ENCODE data around the gene IL17RE. TPM values are rescaled to one million over a fixed set of nuclear protein-coding genes. Genes with fewer than 3 reads are reported as not detected.

IL17RE gene
- total RNA-seq, 2 donors from 2014 or later = 1.2 to 1.6 TPM

DNA sequence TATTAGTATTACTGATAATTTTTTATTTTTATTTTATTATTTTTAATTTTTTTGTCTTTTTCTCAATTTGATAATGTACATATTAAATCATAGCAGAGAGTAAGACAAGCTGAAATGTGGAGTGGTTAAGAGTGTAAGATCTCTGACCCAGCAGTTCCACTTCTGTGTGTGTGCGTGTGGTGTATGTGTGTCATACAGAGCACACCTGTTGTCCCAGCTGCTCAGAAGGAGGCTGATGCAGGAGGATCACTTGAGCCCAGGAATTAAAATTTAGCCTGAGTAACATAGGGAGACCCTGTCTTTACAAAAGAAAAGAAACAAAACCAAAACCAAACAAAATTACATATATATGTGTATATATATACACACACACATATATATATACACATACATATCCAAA is 21.2 kb upstream of the IL17RE start:
- H3K27ac ChIP-seq (ENCODE audit: low read depth, low read length) = no peak overlapping the region
- Mint-ChIP-seq H3K4me3 (no peak overlapping the region), H3K27ac (no peak overlapping the region), H3K36me3 (ENCODE audit: low read depth) (no peaks in the 10 kb centered on the region), H3K4me1 (no peaks in the 10 kb centered on the region), H3K9me3 (no peaks in the 10 kb centered on the region), H3K27me3 (ENCODE audit: insufficient read depth) (peaks cover 8% of the 10 kb centered on the region)
- no peak for DNase-seq
- no peak overlapping the region for H3K9ac ChIP-seq (ENCODE audit: extremely low read depth, low read length, poor library complexity, severe bottlenecking)
- H3K9me3 ChIP-seq (ENCODE audit: control insufficient read depth, low read length) = no peaks in the 10 kb centered on the region
- H3K36me3 ChIP-seq (ENCODE audit: control insufficient read depth, insufficient read depth, low read length) = no peaks in the 10 kb centered on the region
- H3K4me1 ChIP-seq (ENCODE audit: control insufficient read depth, insufficient read depth, low read length) = no peaks in the 10 kb centered on the region
- no peak overlapping the region for H3K4me3 ChIP-seq (ENCODE audit: low read length)
- H3K27me3 ChIP-seq (ENCODE audit: control insufficient read depth, insufficient read depth, low read length, poor library complexity, severe bottlenecking) = no peaks in the 10 kb centered on the region
- TF ChIP-seq, protein P1, sequence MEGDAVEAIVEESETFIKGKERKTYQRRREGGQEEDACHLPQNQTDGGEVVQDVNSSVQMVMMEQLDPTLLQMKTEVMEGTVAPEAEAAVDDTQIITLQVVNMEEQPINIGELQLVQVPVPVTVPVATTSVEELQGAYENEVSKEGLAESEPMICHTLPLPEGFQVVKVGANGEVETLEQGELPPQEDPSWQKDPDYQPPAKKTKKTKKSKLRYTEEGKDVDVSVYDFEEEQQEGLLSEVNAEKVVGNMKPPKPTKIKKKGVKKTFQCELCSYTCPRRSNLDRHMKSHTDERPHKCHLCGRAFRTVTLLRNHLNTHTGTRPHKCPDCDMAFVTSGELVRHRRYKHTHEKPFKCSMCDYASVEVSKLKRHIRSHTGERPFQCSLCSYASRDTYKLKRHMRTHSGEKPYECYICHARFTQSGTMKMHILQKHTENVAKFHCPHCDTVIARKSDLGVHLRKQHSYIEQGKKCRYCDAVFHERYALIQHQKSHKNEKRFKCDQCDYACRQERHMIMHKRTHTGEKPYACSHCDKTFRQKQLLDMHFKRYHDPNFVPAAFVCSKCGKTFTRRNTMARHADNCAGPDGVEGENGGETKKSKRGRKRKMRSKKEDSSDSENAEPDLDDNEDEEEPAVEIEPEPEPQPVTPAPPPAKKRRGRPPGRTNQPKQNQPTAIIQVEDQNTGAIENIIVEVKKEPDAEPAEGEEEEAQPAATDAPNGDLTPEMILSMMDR (conservative IDR thresholded peaks at IDR 0.05) = no peak
- 80 to 94% methylated on average over 1 of the region's 1 CpG for WGBS, 2 experiments (ENCODE audit: insufficient coverage in 1 of 2, insufficient read length in 1 of 2)

DNA sequence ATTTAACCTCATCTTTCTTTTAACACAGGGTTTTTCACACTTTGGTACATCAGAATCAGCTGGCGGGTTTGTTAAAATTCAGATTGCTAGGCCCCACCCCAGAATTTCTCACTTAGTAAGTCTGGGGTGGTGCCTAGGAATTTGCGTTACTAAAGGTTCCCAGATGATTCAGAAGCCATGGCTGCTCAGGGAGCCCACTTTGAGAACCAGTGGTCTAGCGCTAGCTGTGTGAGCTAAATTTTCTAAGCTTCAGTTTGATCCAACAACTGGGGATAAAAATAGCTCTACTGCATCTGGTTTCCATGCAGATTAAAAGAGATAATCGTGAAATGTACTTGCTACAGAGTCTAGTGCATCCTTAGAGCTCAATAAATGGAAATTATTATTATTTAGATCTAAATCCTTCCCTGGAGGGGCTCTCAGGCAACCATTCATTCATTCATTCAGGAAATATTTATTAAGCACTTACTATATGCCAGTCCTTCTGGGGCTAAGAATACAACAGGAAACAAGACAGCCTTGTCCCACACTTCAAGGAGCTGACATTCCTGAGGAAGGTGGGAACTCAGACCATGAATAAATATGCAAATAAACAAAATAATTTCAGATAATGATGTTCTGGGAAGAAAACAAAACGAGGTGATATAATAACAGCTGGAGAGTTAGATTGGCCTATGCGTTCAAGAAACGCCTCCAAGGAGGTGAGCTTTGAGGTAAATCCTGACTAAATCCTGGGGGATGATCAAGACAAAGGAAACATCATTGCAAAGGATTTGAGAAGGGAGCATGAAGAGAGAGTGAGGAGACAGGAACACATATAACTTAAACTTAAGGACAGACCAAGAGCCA is 18.7 kb upstream of the IL17RE start:
- Mint-ChIP-seq H3K27ac (no peak overlapping the region), H3K4me1 (no peaks in the 10 kb centered on the region), H3K9me3 (no peaks in the 10 kb centered on the region), H3K36me3 (ENCODE audit: low read depth) (no peaks in the 10 kb centered on the region), H3K27me3 (ENCODE audit: insufficient read depth) (peaks cover 1% of the 10 kb centered on the region), H3K4me3 (no peak overlapping the region)
- no peaks in the 10 kb centered on the region for H3K4me1 ChIP-seq (ENCODE audit: control insufficient read depth, insufficient read depth, low read length)
- DNase-seq = no peak
- no peak overlapping the region for H3K4me3 ChIP-seq (ENCODE audit: low read length)
- H3K27ac ChIP-seq (ENCODE audit: low read depth, low read length) = no peak overlapping the region
- TF ChIP-seq, protein P1 (conservative IDR thresholded peaks at IDR 0.05) = no peak
- H3K27me3 ChIP-seq (ENCODE audit: control insufficient read depth, insufficient read depth, low read length, poor library complexity, severe bottlenecking) = peaks cover 7% of the 10 kb centered on the region
- H3K9me3 ChIP-seq (ENCODE audit: control insufficient read depth, low read length) = no peaks in the 10 kb centered on the region
- WGBS, 2 experiments (ENCODE audit: insufficient coverage in 1 of 2, insufficient read length in 1 of 2) = 86 to 88% methylated on average over 6 to 7 of the region's 7 CpGs
- H3K36me3 ChIP-seq (ENCODE audit: control insufficient read depth, insufficient read depth, low read length) = no peaks in the 10 kb centered on the region
- H3K9ac ChIP-seq (ENCODE audit: extremely low read depth, low read length, poor library complexity, severe bottlenecking) = no peak overlapping the region

DNA sequence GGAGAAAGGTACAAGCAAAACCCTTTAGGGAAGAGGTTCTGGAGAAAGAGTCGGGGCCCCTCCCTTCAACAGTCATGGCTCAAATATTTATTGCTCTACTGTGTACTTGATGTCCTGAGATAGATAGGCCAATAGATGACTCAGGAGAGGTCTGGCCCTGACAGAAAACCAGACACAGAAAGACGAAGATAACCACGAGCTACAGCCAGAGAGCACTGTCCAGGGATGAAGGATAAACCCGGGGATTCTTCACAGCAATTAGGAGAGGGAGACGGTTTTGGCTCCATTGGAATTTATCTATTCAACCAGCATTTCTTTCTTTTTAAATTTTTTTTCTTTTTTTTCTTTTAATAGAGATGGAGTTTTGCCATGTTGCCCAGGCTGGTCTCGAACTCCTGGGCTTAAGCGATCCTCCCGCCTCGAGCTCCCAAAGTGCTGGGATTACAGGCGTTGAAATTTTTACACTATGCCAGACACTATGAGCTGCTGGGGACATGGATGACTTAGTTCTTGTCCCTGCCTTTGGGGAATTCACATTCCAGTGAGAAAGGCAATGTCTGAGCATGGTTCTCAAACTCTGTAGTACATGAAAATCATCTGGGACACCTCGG is 18.0 kb upstream of the IL17RE start:
- Mint-ChIP-seq H3K9me3 (no peaks in the 10 kb centered on the region), H3K27me3 (ENCODE audit: insufficient read depth) (no peaks in the 10 kb centered on the region), H3K4me3 (no peak overlapping the region), H3K4me1 (no peaks in the 10 kb centered on the region), H3K27ac (peak overlapping the region; percentile 41), H3K36me3 (ENCODE audit: low read depth) (no peaks in the 10 kb centered on the region)
- TF ChIP-seq, protein P1 (conservative IDR thresholded peaks at IDR 0.05) = no peak
- no peak overlapping the region for H3K4me3 ChIP-seq (ENCODE audit: low read length)
- WGBS, 2 experiments (ENCODE audit: insufficient coverage in 1 of 2, insufficient read length in 1 of 2) = 90 to 96% methylated on average over 10 to 11 of the region's 11 CpGs
- H3K36me3 ChIP-seq (ENCODE audit: control insufficient read depth, insufficient read depth, low read length) = no peaks in the 10 kb centered on the region
- no peak overlapping the region for H3K9ac ChIP-seq (ENCODE audit: extremely low read depth, low read length, poor library complexity, severe bottlenecking)
- H3K9me3 ChIP-seq (ENCODE audit: control insufficient read depth, low read length) = no peaks in the 10 kb centered on the region
- peaks cover 7% of the 10 kb centered on the region for H3K27me3 ChIP-seq (ENCODE audit: control insufficient read depth, insufficient read depth, low read length, poor library complexity, severe bottlenecking)
- DNase-seq = no peak
- H3K27ac ChIP-seq (ENCODE audit: low read depth, low read length) = no peak overlapping the region
- H3K4me1 ChIP-seq (ENCODE audit: control insufficient read depth, insufficient read depth, low read length) = no peaks in the 10 kb centered on the region
